Measurements from ENCODE around the gene ATOSB. TPM values are rescaled to one million over a fixed set of nuclear protein-coding genes. Genes with fewer than 3 reads are reported as not detected.
"Not testable (repeated sequence)": the region's sequence is repeated elsewhere in the genome, so short reads cannot be mapped to it uniquely, and the experiment has no call there.

The ATOSB gene, protein sequence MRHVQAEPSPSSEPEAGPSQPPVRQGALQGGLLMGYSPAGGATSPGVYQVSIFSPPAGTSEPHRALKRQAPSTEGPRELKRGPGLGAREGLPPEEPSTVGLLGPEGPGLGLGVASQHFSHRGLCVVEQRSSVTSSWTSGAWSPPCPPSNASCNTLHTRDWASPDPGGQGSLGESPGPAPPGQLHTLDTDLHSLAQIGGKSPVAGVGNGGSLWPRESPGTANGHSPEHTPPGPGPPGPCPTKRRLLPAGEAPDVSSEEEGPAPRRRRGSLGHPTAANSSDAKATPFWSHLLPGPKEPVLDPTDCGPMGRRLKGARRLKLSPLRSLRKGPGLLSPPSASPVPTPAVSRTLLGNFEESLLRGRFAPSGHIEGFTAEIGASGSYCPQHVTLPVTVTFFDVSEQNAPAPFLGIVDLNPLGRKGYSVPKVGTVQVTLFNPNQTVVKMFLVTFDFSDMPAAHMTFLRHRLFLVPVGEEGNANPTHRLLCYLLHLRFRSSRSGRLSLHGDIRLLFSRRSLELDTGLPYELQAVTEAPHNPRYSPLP
- 12.0 TPM for polyA plus RNA-seq (ENCODE audit: insufficient read length)
- long read RNA-seq, donor 1, result 0 reads
- long read RNA-seq, donor 2, partial matches to known transcripts, result 11 of 13 reads
- long read RNA-seq, donor 2, other reads (novel, unspliced or antisense), result 0 of 13 reads
- long read RNA-seq, donor 3, partial matches to known transcripts, result 0 of 1 reads
- long read RNA-seq, donor 3, other reads (novel, unspliced or antisense), result 0 of 1 reads
- long read RNA-seq, donor 4, result 0 reads
- long read RNA-seq, donor 5, partial matches to known transcripts, result 0 of 1 reads
- long read RNA-seq, donor 5, other reads (novel, unspliced or antisense), result 0 of 1 reads
- long read RNA-seq, donor 6, result 0 reads
- long read RNA-seq, donor 7, full-length matches to known transcripts, result 5 of 5 reads
- long read RNA-seq, donor 7, partial matches to known transcripts, result 0 of 5 reads
- long read RNA-seq, donor 7, other reads (novel, unspliced or antisense), result 0 of 5 reads
- long read RNA-seq, donor 8, result 0 reads

DNA sequence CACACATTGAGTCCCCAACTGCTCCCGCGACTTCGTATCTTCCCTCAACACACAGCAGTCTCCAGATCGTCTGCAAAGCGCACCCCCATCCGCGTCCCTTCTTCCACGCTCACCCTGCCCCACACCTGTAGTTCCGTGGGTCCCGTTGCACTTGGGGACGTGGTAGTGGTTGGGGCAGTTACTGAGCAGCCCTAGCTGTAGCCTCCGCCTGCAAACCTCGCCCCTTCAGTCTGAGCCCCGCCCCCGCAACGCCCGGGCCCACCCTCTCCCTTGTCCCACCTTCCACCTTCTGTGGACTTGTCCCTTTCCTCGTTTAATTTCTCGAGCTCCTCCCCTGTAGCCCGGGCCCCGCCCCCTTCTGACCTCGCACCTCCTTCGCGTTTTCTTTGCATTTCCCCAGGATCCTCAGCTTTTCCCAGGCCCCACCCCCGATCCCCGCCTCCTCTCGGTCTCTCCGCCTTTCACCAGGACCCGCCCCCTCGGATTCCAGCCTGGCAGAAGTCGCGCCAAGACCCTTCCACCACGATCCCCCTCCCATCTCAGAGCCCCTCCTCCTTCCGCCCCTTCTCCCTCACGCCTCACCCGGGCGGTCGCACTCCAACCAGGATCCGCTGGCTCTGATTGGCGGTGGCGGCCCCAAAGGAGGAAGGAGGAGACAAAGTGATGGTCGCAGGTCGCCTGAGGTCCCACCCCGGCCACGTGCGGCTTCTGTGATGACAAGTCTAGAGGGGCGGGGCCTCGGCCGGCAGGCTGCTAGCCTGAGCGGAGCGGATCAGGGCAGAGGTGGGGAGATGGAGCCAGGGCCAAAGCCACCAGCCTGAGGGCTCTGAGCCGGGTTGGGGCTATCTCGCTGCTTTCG, at the start of gene ATOSB:
Gene ATOSB, minus strand, starts transcription at position 183 of the 859 bp plus-strand sequence. CDS start 7,588 bp downstream, outside the sequence.
- DNase-seq, result peak; percentile 98

DNA sequence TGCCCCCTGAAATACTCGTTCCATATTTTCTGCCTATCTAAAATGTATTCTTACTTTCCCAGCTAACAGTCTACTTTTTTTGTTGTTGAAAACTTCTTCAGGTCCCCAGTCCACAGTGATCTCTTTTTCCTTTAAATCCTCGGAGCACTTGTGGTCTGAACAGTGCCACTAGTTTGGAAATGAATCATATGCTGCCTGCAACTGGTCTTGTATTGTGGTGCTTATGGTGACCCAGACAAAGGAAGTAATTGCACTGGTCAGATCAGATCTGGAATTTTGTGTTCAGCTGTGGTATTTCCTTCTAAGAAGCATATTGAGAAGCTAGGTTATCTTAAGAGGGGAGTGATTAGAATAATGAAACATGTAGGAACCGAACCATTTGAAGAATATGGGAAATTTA, 49.0 kb upstream of the ATOSB start:
- DNase-seq, result no peak

DNA sequence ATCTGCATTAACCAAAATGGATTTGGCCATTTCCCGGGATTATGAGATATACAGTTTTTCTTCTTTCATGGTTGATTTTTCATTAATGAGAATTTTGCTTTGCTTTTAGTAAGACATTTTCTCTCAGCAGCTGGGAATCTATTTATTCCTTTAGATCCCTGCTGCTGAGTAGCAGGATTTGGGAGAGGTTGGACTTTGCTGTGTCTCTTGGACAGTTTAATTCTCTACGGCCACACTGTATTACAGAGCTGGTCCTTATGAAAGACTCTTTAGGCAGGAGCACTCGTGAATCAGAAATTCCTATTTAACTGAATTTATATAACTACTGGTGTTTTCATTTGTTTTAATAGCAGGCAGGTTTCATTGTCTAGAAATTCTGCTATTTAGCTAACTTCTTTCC, 47.8 kb upstream of the ATOSB start:
- no peak for DNase-seq

DNA sequence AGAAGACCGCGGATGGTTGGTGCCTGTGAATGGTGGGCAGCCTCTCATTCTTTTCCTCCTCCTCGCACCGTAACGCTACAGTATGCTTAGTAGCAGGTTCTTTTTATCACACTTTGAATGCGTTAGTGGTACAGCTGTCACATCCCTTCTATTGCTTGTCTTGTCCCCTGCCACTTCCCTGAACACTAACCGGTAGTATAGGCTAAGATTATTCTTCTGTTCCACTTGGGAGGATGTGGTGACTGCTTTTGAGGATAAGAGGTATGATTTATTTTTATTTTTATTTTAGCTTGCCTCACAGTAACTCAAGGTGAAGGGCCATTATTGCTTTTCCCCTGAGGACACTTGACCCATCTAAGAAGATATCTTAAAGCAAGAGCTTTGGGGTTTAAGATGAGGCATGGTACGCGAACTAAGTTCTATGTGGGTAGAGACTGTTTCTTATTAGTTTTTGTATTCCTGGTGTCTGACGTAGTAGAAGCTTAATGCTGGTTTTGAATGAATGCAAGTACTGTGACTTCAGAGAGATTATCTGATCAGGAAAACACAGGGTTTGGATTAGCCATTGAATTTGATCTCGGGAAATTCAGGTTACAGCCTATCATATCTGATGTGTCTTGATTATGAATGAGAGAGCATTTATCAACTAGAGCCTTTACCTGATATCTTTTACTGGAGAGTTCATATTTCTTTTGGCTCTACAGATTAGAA, 47.1 kb upstream of the ATOSB start:
- DNase-seq, result peak; percentile 14

DNA sequence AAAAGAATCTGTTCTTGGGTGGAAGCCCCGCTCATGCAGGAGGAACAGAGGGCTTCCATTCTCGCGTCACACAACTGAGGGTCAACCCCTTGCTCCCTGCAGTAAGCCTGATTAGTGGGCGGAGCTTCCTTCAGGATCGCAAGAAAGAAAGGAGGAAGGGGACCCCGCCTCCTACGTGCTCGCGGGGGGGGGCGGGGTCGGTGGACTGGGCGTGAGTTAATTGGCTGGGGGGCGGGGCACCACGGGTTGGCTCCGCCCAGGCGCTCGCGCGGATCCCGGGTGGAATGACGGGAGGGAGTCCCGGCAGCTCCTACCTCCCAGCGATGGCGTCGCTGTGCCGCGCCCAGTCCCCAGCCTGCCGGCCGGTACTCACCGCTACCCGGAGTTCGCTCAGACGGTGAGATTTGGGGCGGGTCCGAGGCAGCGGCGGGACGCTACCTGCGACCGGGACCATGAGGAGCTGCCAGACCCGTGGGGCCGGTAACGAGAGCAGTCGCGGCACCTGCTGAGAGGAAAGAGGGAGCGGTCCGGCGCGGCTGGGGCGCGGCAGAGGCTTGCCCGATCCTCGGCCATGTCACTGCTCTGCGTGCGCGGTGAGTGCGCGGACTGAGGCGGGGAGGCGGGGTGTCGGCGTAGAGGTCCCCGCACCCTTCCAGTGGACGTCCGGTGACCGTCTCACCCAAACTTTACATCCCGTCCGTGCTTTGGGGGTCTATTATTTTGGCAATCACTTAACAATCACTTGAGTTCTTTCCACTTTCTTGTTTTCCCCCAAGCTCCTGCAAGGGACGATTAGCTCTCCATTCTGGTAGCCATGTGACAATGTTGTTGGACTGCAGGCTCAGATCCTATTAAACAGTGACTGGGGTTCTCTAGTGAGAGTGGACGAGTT, 46.3 kb upstream of the ATOSB start, which contains the start of gene UNC13B:
Gene UNC13B, plus strand, starts transcription at position 297 of the 892 bp plus-strand sequence. Its CDS starts 275 bp downstream, at position 572.
- peak; percentile 94 for DNase-seq

DNA sequence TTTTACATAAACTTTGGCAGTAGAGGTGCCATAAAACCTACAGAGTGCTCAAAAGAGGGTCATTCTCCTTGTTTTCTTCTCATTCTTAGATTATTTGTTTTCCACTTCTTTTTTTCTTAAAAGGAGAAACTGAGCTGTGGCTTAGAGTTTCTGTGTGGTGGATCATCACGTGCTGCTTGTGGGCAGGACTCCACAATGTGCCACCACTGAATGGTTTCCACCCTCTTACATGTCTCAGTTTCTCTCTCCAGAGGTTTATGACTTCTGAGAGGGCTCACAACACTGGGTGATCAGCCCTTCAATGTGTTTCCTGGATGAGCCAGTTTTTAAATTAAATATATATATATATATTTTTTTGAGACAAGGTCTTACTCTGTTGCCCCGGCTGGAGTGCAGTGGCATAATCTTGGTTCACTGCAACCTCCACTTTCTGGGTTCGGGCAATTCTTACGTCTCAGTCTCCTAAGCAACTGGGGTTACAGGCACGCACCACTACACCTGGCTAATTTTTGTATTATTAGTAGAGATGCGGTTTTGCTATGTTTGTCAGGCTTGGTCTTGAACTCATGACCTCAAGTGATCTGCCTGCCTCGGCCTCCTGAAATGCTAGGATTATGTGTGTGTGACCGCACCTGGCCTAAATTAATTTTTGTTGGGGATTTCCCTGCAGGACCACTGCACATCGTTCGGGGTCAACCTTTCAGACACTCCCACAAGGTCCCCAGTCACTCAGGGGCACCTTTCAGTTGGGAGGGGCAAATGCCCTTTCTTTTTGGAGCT, 43.0 kb upstream of the ATOSB start:
- DNase-seq, result no peak

DNA sequence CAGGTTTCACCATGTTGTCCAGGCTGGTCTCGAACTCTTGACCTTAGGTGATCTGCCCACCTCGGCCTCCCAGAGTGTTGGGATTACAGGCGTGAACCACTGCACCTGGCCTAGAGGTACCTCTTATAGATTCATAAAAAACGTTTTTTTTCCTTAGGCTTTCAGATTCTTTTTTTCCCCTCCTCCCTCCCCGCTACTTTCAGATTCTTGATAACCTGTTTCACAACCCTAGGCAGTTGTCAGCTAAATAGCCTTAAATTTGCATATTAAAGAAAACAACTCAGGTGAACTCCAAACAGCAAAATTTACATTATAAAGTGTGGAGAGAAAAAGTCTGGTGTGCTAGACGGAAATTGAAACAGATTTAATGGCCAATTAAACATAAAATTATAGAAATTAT, 42.2 kb upstream of the ATOSB start:
- DNase-seq, result not testable (repeated sequence)

DNA sequence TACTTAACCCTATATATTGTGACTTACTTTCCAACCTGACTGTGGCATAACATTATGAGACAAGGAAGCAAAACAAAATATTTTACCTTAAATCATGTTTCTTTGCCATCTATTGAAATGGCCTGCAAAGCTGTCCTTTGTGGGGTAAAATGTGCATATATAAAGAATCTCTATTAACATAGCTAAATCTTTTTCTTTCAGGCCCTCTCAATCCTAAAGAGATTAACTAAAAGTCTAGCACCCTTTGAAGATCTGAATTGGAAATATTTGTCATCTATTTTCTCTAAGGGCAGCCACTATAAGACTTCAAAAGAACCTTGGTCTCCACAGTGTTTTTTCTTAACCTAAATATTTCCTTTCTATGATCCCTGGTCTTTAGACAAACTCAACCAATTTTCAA, 41.1 kb upstream of the ATOSB start:
- no peak for DNase-seq

DNA sequence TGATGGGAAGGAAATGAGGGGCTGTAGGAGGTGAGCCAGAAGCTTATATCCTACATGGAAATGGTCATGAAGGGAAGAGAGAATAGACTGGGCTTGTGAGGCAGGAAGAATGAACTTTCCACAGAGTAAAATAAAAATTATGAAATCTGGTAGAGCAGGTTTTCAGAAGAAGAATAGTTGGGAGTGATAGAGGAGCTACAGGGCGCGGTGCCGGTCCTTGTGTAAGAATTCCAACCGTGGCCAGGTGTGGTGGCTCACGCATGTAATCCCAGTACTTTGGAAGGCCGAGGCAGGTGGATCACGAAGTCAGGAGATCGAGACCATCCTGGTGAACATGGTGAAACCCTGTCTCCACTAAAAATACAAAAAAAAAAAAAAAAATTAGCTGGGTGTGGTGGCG, 37.3 kb upstream of the ATOSB start:
- DNase-seq, result no peak

DNA sequence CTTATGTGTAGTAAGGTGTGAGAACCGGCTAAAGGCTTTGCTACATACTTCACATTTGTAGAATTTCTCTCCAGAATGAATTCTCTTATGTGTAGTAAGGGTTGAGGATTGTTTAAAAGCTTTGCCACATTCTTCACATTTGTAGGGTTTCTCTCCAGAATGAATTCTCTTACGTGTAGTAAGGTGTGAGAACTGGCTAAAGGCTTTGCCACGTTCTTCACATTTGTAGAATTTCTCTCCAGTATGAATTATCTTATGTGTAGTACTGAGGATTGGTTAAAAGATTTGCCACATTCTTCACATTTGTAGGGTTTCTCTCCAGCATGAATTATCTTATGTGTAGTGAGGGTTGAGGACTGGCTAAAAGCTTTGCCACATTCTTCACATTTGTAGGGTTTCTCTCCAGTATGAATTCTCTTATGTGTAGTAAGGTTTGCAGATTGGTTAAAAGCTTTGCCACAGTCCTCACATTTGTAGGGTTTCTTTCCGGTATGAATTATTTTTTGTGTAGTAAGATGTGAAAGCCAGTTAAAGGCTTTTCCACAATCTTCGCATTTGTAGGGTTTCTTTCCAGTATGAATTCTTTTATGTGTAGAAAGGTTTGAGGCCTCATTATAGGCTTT, 32.4 kb upstream of the ATOSB start:
- not testable (repeated sequence) for DNase-seq

DNA sequence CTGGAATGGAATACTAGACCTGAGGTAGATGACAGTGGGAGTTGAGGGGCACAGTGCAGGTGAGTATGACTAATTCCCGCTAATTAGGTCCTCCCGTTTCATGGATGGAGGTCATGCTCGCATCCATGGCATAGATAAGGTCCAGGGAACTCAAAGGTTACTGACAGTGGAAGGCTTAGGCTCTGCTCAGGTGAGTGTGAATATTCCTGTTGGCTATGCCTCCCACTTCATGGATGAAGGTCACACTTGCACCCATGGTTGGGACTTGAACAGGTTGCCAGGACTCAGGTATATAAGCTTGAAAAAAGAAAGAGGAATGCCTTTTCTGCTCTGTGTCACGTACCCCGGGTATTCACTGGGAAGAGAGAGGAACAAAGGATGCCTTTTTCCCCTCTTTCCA, 26.4 kb upstream of the ATOSB start:
- no peak for DNase-seq

DNA sequence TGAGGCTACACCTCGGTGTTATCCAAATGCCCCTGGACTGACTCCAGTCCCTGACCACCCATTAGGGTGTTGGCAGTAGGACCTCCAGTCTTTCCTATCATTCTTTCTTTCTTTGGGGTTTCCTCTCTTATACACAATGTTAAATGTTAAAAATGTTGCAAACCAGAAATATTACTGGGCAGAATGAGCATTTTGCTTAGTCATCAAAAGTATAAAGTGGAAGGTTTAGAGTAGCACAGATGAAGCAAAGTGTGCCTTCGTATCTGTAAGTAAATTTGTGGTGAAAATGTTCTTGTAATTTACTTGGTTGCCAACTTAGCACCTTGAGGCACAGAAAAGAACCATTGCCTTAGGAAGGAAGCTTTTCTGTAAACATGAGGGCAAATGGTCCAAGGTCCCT, 24.4 kb upstream of the ATOSB start:
- no peak for DNase-seq

DNA sequence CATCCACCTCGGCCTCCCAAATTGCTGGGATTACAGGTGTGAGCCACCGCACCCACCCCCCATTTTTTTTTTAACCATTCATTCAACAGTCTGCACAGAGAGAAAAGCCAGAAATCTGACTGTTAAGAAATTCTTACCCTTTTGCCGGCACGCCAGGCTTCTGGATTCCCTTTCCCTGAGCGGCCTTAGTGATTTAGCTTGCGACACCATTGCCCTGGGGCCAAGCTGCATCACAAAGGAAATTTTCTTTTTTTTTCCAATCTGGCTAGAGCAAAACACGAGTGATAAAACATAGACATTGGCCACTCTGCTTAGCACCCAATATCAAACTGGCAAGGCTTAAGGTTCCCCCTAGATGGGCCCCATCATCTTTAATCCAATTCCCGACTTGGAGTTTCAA, 21.2 kb upstream of the ATOSB start:
- DNase-seq, result no peak

DNA sequence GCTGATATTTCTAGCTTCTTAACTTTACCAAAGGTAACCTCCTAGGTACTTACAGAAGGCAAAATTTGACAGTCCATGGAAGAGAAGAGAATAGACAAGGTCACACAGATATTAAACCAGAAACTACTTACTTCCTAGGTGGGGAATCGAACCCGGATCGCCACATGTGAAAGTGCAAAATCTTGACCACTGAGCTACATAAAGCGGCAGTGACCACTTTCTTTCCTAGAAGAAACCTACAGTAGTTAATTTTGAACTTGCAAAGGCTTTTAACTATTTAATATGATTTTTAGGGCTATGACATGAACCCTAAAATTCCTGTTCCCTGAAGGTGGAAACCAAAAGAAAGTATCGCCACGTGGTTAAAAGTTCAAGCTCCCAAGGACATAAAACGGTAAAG, 20.3 kb upstream of the ATOSB start:
- no peak for DNase-seq

DNA sequence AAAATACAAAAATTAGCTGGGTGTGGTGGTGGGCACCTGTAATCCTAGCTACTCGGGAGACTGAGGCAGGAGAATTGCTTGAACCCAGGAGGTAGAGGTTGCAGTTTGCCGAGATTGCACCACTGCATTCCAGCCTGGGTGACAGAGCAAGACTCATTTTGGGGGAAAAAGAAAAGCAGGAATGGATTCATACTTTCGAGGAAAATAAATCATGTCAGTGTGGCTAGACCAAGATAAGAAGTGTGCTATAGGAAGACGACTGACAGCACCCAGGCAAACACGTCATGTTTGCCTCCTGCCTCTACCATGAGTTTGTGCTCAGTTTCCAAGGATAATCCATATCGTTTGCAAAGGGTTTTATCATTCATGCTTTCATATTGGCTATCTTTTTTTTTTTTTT, 19.3 kb upstream of the ATOSB start:
- no peak for DNase-seq

DNA sequence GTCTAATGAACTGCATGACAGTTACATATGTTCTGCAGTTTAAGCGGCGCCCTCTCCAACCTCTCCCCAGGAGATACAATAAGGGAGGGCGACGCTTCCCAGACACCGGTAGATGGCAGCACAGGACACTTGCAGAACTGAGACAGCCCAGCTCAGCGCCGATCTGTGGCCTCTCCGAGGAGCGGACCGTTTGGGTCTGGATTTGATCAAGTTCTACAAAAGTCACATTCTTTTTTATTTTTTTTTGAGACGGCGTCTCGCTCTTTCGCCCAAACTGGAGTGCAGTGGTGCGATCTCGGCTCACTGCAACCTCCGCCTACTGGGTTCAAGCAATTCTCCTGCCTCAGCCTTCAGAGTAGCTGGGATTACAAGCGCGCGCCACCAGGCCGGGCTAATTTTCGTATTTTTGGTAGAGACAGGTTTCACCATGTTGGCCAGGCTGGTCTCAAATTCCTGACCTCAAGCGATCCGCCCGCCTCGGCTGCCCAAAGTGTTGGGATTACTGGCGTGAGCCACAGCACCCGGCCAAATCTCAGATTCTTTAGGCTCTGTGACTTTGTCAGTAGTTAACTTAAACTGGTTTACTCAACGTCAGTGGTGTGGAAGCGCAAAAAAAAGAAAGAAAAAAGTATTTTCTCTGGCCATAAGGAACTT, 1.4 kb upstream of the ATOSB start:
- peak; percentile 95 for DNase-seq

DNA sequence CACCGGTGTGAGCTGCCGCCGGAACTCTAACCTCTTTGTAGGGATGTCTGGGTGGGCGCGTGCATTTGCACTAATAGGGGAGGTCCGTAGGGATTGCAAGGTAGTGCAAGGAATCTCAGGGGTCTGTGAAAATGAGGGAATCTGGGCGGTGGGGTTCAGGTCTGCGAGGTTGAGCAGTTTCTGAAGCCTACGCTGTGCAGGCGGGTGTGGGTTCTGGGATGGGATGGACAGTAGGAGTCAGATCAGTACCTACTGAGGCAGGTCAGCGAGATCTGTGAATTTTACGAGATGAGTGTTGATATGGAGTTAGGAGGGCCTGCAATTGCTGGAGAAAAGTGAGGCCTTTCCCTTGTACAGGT, 856 bp upstream of the ATOSB start:
- DNase-seq, result no peak
